Measurements from ENCODE around the gene USP47.

Gene USP47

GRCh38 chr11:11937433-11937832 lies 95.7 kb downstream of the USP47 start:
- no peak for DNase-seq (ENCODE audit: low spot score)

DNA sequence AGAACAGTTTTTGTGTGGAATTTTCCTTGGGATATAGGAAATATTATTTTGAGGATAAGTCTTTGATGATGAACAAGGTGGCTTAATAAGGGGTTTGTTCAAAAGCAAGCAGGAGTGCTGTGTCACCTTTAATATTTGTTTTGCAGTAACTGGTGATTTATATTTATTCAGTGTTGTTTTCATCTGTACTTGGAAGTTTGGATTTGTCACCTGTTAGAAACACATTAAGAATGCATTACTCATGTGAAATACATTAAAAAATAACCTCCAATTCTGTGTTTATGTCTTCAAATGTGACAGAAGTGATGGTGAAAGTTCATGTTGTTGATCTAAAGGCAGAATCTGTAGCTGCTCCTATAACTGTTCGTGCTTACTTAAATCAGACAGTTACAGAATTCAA lies 96.2 kb downstream of the USP47 start:
- DNase-seq (ENCODE audit: low spot score) = no peak

DNA sequence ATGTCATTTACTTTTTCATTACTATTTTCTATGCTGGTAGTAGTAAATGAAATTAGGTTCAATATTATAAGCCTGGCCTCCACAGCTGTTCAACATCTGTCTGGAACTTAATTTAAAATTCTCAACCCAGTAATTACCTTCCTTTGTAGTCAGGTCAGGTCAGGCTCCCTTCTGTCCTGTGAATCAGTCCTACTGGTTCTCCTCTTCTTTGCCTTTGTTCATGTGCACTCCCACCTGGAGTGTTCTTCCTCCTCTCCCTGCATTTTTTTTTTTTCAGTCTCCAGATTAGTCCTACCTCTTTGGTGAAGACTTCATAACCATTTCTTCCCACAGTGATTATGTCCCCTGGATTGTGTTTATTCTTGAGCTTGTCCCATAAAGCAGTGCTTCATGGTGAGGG lies 98.8 kb downstream of the USP47 start:
- no peak for DNase-seq (ENCODE audit: low spot score)

- DNase-seq (ENCODE audit: low spot score) = no peak
Observed at GRCh38 chr11:11942668-11943067, 100.9 kb downstream of the USP47 start.

DNA sequence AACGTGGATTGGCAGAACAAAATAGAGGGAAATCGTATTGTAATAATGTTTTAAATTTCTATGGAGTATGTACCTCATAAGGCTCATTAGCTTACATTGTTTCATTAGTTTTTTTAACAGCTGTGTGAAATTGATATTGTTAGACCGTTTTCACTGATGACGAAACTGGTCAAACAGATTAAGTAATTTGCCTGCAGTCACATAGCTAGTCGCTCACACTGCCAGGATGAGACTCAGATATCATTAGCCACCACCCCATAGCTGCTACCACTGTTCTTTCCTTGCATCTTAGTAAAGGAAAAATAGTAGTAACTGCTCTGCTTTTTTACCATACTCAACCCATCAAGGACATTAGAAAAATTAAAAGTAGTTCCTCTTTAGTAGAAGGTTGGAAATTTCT lies 102.7 kb downstream of the USP47 start:
- DNase-seq (ENCODE audit: low spot score) = no peak

DNA sequence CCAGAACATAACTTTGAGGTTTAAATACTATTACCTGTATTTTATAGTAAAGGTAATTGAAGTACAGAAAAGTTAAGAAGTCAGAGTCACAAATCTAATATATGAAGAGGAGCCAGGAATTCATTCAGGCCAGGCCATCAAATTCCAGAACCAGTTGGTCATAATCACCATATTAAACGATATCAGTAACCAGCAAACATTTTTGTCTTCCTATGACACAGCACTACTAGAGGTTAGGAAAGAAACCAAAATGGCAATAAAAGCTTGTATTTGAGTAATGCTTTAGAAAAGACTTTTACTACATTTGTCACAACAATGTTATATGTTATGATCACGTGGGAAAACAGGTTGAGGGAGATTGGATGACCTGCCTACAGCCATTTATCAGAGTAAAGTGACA lies 104.4 kb downstream of the USP47 start:
- no peak for DNase-seq (ENCODE audit: low spot score)

- DNase-seq (ENCODE audit: low spot score) = no peak
Observed at GRCh38 chr11:11946878-11947277, 105.1 kb downstream of the USP47 start.

DNA sequence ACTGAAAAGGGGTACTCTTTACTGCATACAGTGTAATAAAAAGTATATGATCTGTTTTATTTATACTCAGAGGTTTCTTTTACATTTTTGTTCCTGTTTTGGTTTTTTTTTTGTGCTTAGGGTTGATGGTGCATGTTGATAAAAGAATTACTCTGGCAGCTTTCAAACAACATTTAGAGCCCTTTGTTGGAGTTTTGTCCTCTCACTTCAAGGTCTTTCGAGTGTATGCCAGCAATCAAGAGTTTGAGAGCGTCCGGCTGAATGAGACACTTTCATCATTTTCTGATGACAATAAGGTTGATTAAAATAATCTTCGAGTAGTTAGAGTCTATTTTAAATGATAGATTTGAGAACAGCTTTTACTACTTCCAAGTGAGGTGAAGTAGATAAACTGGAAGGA lies 106.1 kb downstream of the USP47 start:
- no peak for DNase-seq (ENCODE audit: low spot score)

GRCh38 chr11:11948242-11948947 lies 106.6 kb downstream of the USP47 start:
- no peak for DNase-seq (ENCODE audit: low spot score)

DNA sequence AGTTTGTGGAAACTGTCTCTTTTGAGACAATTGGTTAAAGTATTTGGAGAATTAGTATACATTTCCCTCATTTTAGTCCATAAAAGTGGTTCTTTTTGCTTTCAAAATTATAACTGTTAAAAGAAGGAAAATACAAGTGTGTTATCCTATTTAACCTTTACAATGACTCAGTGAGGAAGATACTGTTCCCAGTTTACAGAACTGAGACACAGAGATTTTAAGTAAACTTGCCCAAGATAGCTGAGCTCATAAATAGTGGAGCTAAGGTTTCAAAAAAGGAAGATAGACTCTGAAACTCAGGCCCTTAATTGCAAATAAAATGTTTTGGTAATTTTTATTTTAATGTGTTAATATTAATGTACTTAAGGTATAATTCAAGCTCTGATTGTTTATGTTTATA lies 107.7 kb downstream of the USP47 start:
- DNase-seq (ENCODE audit: low spot score) = no peak

DNA sequence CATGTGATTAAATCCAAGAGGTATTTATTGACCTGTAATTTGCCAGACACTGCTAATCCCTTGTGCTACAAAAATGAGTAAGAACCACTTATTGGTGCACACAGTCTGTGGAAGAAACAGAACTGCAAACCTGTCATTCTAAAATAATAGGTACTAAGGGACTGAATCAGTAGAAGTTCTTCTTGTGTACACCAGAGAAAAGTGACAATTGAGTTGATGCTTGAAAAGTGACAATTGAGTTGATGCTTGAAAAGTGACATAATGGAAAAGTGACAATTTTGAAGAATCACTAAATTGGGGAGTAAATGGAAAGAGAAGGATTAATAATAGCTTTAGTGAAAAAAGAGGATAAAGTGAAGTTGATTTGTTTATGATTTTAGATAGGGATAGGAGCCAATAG lies 110.3 kb downstream of the USP47 start:
- no peak for DNase-seq (ENCODE audit: low spot score)

GRCh38 chr11:11956006-11956405 lies 114.2 kb downstream of the USP47 start:
- DNase-seq (ENCODE audit: low spot score) = no peak

- no peak for DNase-seq (ENCODE audit: low spot score)
Observed at GRCh38 chr11:11958403-11959231, 116.8 kb downstream of the USP47 start.

DNA sequence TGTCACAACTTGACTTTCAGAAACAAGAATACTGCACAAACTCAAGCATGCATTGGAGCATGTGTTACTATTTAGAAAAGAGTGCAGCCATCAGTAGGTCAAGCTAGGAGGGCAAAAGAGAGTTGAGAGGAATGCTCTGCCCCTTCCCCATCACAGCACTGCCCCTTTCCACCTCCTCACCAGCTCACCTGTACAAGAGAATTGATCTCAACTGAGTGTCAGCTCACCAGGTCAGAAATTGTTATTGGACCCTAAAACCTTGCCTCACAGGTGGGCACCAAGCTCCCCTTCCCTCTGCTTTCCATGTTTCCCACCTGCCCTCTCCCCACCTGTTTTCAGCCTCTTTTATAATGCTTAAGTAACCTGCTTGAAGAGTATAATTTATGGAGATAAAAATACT lies 117.8 kb downstream of the USP47 start:
- DNase-seq (ENCODE audit: low spot score) = no peak

- peak; percentile 56 for DNase-seq (ENCODE audit: low spot score)
Observed at GRCh38 chr11:11960687-11961086, 118.9 kb downstream of the USP47 start.

DNA sequence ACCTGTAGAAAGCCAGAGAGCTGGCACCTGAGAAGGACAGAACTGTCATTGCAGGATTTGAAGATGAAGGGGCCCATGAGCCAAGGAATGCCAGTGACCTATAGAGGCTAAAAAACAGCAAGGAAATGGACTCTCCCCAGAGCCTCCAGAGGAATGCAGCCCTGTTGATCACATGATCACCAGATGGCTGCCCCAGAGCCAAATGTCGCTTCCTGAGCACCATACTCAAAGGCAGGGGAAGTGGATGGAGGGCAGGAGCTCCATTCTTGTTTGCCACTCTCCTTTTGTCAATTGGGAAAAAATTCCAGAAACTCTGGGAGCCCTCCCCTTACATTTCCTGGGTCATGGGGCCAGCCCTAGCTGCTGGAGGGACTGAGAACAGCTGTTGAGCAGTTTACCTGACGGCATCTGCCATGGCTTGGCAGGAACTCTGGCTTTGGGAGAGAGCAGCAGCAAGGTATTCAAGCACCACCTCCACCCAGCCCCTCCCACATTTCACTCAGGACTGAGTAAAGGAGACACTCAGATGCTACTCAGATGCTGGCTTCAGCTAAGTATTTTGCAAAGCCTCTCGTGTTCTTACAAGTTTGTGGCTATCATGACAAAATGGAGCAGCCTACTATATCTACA lies 119.7 kb downstream of the USP47 start:
- DNase-seq (ENCODE audit: low spot score) = no peak

- DNase-seq (ENCODE audit: low spot score) = no peak
Observed at GRCh38 chr11:11963067-11963466, 121.3 kb downstream of the USP47 start.

DNA sequence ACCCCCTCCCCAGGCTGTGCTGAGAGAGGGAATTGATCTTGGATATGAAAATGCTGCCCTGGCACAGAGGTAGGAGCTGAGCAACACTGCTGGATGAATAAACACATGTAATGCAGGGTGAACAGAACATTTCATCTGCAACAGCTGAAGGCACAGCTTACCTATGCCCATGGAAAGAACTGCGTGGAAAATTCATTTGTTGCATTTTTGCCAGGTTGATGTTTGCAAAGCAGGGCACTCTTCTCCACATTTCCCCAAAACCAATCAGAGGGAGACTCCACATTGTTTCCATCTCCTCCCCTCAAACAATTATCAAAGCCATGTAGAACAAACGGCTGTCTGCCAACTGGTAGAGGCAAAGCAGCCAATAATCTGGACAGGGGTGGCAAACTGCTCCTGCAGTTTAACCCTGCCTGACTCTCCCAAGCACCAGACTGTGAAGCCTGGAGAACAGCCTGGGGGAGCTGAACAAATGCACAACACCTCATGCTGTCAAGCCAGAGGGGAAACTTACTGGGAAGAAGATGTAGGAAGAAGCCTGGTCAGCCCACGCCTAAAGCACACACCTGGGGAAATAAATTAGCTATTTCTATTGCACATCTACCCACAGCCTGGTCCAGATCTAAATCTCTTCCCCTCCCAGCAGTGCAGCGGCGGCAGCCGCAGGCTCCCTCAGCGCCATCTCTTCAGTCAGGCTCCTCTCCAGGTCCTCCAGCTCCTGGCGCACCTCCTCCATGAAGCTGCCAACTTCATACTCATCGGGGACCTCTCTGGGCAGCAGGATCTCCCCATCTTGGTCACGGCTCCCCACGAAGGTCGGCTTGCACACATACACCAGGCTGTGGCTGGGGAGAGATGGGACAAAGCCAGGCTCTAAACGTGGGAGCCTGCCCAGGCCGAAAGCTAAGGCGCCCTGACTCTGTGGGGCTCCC lies 122.3 kb downstream of the USP47 start:
- peak; percentile 59 for DNase-seq (ENCODE audit: low spot score)

DNA sequence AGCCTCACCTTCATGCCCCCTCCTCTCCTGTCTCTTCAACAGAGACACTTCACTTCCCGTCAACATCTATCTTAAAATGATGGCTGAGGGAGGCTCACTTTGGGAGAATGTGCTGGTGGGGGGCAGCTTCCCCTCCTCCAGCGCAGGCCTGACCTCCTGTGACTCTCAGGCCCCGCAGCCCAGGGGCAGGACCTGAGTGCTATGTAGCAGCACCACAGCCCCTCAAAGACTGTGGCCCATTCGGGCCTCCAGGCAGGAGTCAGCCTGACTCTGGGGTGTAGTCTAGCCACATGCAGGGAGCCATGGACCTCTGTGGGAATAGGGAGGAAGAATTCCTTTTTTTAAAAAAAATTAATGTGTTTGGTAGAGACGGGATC lies 123.0 kb downstream of the USP47 start:
- DNase-seq (ENCODE audit: low spot score) = no peak

DNA sequence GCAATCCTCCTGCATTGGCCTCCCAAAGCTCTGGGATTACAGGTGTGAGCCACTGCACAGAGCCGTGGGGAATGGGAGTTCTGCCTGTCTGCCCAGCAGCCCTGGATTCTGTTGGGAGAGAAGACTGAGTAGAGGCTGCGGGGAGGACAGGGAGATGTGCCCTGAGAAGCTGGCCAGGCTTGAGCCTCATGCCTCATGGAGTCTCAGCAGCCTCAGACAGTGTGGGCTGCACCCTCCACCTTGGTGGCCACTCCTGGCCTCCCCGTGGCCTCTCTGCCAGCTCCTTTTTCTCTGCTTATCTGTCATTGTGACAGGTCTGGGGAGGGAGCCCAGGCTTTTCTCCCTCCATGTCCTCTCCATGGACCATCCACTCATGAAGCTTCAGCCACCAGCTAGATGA lies 123.4 kb downstream of the USP47 start:
- no peak for DNase-seq (ENCODE audit: low spot score)

GRCh38 chr11:11965656-11966353 lies 124.0 kb downstream of the USP47 start:
- no peak for DNase-seq (ENCODE audit: low spot score)

Data from Ammon's horn (tissue), 1 donor.